Activated CD8-positive, alpha-beta memory T cell treated with anti-CD3 and anti-CD28 coated beads, Interleukin-2, amount 50 U/mL, for 1 hour (primary cell): ENCODE results near the gene ZNF567.
A peak's percentile ranks its signal among the peaks of the same experiment; 100 is the strongest.
"Not testable (repeated sequence)": the region's sequence is repeated elsewhere in the genome, so short reads cannot be mapped to it uniquely, and the experiment has no call there.

ENCODE experiments used
- DNase-seq: peaks from one replicate; pipeline ENCODE4 v3.0.0-alpha.2; 2020; ENCODE audit errors: extremely low read depth

Gene ZNF567

GRCh38 chr19:36687214-36688056, at the start of gene ZNF567:
Gene ZNF567, plus strand, starts transcription at chr19:36687612. Its CDS starts 7,256 bp downstream, at chr19:36694868.
- peak; percentile 96 for DNase-seq

DNA sequence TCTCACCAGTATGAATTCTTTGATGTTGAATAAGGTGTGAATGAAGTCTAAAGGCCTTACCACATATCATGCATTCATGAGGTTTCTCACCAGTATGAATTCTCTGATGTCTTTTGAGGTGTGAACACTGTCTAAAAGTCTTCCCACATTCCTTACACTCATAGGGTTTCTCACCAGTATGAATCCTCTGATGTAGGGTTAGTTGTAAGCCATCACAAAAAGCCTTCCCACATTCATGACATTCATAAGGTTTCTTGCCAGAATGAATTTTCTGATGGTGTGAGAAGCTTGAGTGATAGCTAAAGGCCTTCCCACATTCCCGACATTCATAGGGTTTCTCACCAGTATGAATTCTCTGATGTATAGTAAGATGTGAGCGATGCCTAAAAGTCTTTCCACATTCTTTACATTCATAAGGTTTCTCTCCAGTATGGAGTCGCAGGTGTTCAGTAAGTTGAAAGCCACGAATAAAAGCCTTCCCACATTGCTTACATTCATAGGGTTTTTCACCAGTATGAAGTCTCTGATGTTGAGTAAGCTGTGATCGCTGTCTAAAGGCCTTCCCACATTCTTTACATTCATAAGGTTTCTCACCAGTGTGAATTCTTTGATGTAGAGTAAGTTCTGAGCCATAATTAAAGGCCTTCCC, 48.4 kb upstream of the ZNF567 start:
- no peak for DNase-seq

DNA sequence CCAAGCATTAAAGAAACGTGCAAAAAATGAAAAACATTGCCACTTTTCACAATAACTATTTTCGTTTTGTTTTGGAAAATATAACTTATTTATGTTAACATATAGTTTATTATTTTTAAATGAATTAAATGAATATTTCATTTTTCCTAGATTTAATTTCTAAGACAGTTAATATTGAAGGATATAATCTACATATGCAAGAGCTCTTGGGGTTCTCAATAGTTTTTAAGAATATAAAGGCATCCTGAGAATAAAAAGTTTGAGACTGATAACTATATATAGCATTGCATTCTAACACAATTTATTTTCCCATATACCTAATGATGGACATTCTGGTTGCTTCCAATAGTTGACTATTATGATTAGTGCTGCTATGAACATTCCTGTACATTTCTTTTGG, 40.7 kb upstream of the ZNF567 start:
- DNase-seq: no peak

DNA sequence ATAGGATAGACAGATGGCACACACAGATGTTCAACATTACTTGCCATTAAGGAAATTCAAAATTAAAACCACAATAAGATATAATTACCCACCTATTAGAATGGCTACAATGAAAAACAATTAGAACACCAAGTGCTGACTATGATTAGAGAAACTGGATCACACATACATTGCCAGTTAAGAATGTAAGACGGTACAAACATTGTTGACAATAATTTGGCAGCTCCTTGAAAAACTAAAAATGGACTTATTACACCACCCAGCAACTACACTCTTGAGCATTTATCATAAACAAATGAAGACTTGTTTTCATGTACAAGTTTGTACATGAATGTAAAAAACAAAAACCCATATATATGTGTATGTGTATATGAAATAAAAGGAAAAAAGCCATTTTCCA, 34.5 kb upstream of the ZNF567 start:
- DNase-seq: no peak

GRCh38 chr19:36665832-36666231, 21.6 kb upstream of the ZNF567 start:
- no peak for DNase-seq

DNA sequence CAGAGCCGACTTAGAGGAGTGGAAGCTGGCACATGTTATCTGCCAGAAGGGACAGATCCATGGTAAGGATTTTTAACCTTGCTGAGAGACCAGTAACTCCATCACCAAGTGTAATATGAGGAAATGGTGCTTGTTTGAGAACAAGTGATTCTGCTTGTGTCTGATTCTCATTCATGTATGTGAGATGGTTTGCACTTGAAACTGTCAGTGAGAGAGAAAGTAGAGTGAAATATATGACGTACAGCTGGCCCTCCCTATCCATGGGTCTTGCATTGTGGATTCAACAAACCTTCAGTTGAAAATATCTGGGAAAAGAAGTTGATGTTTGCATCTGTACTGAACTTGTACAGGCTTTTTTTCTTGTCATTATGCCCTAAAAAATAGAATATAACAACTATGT, 18.8 kb upstream of the ZNF567 start:
- DNase-seq: no peak

- no peak for DNase-seq
Observed at GRCh38 chr19:36672368-36672767, 15.0 kb upstream of the ZNF567 start.

DNA sequence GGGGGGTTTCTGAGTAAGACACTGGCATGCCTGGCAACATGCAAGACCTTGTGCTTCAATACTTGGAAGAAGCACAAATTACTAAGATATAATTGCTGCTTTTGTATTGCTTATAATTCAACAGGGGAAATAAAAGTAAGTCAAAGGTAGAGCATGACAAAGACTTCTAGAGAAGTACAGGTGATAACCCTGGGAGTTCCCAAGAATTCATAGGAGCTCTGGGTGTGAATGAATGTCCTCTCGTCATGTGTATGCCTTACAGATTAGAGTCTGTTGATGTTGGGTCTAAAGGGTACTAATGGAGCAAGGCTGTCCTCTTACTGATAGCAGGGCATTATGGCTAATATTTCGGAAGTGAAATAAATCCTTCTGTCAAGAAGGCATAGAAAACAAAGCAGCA, 13.2 kb upstream of the ZNF567 start:
- no peak for DNase-seq

- DNase-seq: no peak
Observed at GRCh38 chr19:36679455-36679854, 8.0 kb upstream of the ZNF567 start.

- no peak for DNase-seq
Observed at GRCh38 chr19:36685835-36686234, 1.6 kb upstream of the ZNF567 start.

DNA sequence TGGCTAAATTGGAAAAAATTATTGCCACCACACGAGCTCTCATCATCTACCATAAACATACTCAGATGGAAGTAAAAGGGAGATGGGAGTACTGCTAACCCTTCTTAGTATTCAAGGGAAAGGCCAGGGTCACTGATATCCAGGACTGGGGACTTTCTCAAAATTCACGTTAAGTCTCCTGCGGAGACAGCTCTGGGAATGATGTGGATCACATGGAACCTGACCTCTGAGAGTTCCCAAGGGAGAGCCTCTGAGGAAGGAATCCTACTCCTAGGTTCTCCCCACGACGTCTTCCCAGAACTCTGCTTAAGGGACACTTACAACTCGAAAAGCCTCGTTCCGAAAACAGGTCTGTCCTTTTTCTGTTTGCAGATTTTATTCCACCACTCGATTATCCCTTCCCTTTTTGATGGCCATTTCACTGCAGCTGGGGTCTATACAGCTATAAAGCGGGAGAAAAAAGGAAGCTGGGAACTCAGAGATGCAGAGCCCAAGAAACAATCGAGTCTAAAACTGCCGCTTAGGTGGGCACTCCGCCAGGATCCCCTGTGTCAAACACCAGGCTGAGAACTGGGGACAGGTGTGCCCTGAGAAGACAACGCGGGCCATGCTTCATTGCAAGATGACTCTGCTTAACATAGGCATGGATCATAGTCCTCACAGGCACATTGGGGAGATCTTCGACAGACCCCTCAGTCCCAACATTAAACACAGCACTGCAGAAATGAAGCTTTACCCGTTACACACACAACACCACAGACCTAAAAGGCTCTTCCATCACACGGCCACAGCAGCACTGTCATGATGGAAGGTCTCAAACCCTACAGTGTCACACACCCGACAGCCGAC, 823 bp upstream of the ZNF567 start:
- DNase-seq: no peak

- DNase-seq: no peak
Observed at GRCh38 chr19:36688058-36688457, 646 bp downstream of the ZNF567 start.

DNA sequence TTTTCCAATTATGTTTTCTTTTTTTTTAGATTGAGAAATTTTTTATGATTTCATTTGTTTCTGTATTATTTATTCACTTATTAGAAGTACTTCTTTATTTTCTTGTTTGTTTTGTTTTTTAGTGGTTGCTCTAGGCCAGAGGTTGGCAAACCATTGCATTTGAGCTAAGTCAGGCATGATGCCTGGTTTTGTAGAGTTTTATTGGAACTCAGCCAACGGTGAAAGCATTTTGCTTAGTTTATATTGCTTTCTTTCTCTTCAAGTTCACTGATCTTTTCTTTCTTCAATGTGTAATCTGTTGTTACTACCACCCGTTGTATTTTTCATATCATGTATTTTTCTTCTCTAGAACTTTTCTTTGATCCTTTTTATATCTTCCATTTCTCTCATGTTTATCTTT, 19.7 kb downstream of the ZNF567 start:
- DNase-seq: no peak

- no peak for DNase-seq
Observed at GRCh38 chr19:36709423-36709822, 22.0 kb downstream of the ZNF567 start.

- DNase-seq: no peak
Observed at GRCh38 chr19:36719687-36720556, 32.5 kb downstream of the ZNF567 start.

DNA sequence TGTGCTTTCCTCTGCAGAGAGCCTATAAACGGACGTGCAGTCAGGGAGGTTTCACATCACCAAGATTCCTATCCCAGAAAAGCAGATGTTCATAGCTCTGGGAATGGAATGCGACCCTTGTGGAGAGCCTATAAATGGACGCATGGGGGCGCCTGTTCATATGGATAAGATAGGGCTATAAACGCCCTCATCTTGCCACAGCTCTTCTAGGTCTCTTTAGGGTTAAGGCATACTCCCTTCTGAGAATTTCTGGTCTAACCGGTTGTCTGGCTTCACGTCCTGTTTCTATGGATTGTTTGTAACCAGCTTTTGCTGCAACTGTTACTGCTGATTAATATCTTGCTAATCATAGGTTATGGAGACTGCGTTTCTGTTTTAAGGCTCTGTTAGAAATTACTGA, 48.8 kb downstream of the ZNF567 start:
- DNase-seq: not testable (repeated sequence)

DNA sequence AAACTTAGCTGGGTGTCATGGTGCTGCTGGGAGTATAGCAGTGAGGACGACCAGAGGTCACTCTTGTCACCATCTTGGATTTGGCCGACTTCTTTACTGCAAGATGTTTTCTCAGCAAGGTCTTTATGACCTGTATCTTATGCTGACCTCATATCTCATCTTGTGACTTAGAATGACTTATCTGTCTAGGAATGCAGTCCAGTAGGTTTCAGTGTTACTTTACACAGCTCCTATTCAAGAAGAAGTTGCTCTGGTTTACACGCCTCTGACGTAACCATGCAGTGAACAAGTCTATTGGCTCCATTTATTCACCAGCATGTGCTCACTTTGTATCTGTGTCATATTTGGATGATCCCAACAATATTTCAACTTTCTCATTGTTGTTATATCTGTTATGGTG, 58.5 kb downstream of the ZNF567 start:
- no peak for DNase-seq

DNA sequence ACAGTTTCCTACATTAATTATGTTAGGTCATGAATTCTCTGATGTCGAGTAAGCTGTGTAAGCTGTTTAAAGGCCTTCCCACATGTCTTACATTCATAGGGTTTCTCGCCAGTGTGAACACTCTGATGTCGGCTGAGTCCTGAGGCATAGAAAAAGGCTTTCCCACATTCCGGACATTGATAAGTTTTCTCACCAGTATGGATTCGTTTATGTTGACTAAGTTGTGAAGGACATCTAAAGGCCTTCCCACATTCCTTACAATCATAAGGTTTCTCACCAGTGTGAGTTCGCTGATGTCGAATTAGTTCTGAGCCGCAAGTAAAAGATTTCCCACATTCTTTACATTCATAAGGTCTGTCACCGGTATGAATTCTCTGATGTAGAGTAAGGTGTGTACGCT, 60.3 kb downstream of the ZNF567 start:
- DNase-seq: no peak

- no peak for DNase-seq
Observed at GRCh38 chr19:36748431-36749275, 61.2 kb downstream of the ZNF567 start.

DNA sequence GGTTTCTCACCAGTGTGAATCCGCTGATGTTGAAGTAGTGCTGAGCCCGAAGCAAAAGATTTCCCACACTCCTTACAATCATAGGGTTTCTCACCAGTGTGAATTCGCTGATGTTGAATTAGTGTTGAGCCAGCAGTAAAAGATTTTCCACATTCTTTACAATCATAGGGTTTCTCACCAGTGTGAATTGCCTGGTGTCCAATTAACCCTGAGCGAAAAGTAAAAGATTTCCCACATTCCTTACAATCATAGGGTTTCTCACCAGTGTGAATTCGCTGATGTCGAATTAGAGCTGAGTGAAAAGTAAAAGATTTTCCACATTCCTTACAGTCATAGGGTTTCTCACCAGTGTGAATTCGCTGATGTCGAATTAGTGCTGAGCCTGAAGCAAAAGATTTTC, 62.2 kb downstream of the ZNF567 start:
- not testable (repeated sequence) for DNase-seq
